ENCODE results near the gene OTUB1.

- no peak for TF ChIP-seq CTCF (optimal IDR thresholded peaks at IDR 0.05 in 1 of 3, IDR thresholded peaks at IDR 0.05 in 1 of 3, conservative IDR thresholded peaks at IDR 0.05 in 1 of 3; ENCODE audit: extremely low read depth in 1 of 3, insufficient read depth in 2 of 3, low read length in 3 of 3)
- TF ChIP-seq EZH2 (IDR thresholded peaks at IDR 0.05; ENCODE audit: low read length), result no peak
These were observed 25.1 kb downstream of the OTUB1 start for GRCh38 chr11:64011371-64011770.
